ENCODE measurements around the gene L3MBTL4.

The L3MBTL4 gene

DNA sequence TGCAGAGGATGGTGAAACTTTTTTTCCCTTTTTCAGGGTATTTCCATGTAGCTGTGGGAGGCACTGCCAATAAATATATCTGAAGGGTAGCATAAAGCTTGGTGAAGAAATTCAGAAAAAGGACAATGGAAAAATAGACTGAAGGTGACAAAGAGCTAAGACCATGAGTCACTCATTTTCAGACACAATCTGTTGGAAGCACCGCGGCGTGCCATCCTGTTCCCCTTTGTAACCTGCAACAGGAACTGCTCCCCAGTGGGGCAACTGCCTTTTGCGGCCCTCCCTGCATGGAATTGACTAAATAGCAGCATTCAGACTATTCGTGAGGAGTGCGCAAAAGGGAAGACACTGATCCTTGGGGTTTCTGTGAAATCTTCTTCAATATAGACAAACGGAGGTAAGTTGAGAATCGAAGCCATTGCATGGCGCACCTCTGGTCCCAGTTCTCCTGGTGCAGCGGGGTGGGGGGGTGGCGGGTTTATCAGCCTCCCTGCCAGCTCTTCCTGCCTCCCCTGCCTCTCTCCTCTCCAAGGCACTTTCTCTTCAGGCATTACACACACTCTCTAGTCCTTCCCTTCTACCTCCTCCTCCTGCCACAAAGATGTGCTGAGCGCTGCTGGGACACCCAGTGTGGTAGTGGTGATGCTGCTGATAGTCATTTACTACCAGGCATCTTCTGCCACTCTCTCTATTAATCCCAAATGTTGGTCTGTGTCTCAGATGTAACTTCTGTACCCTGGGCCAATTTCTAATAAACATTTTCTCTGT, 393.2 kb downstream of the L3MBTL4 start:
- DNase-seq, result no peak

DNA sequence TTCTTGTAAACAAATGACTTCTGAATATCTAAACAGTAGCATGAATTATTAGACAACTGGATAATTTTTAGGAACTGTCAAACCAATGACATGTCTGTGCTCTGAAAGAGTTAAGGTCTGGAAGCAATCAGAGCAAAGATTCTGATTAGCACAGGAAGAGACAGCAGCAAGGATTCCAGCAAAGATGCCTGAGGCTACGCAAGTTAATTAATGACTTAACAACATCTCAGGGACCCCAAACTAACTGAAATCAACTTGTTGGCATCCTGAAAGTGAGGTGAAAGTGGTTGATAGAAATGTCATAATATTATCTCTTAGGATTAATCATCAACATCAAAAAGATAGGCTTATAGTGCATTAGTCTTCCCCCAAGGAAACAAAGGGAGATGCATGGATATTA, 396.0 kb downstream of the L3MBTL4 start:
- DNase-seq, result no peak

DNA sequence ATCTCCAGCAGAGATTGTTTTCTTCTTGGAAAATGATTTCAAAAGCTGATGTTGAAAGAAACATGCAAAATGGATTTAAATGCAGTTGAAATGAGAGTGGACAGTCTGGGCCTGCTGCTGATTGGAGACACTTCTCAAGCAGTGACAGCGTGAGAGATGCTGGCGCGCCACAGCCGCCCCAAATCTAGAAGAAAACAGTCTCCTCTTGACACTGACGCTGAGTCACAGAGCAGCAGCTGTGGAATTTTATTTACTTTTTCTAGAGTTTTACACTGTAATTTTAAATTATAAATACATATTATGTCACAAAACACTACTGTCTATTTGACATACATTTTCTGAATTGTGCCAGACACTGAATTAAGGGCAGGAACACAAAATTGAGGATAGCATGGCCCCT, 397.5 kb downstream of the L3MBTL4 start:
- DNase-seq, result no peak

DNA sequence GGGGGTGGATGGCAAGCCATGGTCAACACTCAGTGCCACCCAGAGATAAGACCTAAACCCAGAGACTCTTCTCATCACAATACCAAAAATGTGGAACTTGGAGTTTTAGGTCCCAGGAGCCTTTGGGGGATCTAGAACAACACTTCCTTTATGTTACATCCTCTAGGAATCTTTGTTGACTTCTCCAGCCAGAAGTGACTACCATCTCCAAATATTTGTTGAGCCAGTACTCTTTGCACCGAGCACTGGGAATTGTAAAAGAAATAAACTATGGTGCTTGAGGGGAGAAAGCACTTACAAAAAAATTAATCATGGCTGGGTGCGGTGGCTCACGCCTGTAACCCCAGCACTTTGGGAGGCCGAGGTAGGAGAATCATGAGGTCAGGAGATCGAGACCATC, 399.3 kb downstream of the L3MBTL4 start:
- DNase-seq, result no peak

DNA sequence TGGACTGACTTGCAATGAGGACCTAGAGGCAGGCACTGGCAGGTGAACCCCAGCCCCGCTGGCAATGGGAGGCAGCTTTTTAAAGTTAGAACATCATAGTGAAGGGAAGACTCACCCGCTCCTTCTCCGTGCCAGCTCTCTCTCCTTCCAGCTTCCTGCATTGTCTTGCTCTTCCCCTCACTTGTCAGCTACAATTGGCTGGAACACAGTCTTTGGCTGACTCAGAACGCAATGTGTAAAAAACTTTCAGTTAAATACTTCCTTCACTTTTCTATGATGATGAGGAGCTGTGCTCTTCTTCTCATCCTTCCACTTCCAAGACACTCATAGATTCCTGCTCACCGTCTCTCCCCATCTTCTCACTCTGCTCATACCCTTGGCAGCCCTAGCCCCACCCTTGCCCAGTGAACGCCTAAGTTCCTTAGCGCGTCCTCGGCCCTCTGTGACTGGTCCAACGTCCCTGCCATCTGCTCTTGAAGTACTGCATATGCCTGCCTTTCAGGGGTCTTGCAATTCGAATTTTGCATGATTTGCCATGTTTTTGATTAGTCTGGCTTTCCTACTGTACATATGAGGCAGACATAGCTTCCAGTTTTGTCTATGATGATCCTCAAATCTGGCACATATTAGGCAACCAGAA, 401.4 kb downstream of the L3MBTL4 start:
- no peak for DNase-seq

DNA sequence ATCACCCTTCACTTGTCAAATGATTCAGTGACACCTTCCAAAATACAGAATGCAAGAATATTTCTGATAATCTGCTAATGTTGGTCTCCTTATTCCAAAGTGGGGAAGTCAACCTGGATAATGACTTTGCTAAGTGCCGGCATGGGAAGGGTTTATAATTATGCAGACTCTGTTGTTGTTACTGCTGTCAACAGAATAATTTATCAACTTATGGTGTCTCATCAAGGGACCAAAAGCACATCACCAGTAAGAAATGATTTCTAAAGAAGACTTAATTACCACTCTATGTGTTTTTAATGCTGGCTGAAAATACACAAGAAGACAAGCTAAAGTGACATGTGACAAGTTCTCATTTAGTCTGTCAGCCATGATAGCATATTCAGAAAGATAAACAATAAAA, 403.8 kb downstream of the L3MBTL4 start:
- no peak for DNase-seq

DNA sequence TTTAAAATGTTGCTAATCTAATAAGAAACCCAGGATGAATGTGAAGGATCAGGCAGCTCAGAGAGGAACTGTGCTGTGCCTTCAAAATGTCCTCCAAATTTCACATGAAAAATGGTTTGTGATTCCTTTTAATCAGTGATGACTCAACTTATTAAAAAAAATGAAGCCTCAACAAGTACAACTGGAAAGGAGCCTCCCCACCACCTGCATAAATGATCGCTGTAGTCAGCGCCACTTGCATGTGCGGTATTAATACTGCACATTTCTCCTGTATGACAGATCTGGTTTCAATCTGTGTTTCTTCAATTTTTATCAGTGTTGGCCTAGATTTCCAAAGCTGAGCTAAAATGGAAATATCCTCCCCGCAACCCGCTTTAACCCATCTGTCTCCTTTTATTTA, 404.4 kb downstream of the L3MBTL4 start:
- no peak for DNase-seq

DNA sequence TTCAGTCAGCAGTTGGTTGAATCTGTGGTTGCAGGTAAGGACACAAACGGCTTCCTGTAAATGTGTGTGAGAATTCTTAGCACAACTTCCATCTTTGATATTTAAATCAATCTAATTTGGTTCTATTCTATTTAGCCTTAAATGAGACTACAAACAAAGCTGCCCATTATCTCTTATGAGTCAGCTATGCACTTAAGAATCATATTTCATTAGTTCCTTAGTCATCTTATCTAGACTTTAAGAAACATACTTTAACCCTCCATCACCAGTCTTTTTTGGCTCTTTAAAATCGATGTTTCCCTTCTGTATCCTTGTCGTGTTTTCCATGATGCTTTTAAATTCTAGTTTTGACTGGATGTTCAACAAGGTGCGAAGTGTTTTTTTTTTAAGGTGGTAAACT, 405.0 kb downstream of the L3MBTL4 start:
- DNase-seq, result no peak

DNA sequence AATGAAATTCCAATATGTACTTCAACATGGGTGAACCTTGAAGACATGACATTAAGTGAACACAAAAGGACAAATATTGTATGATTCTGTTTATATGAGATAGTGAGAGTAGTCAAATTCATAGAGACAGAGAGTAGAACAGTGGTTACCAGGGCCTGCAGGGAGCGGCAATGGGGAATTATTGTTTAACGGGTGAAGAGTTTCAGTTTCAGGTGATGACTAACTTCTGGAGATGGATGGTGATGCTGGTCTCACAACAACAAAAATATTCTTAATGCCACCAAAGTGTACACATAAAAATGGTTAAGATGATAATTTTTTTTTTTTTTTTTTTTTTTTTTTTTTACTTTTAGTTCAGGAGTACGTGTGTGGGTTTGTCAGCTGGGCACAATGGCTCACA, 410.0 kb downstream of the L3MBTL4 start:
- no peak for DNase-seq

DNA sequence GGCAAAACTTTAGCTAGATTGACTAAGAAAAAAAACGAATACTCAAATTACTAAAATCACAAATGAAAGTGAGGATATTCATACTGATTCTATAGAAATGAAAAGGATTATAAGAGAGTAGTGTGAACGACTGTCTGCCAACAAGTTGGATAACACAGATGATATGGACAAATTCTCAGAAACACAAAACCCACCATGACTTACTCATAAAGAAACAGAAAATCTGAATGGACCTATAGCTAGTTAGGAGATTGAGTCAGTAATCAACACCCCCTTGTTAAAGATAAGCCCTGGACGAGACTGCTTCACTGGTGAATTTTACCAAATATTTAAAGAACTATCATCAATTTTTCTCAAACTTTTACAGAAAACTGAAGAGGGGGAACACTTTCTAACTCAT, 410.6 kb downstream of the L3MBTL4 start:
- DNase-seq, result no peak

DNA sequence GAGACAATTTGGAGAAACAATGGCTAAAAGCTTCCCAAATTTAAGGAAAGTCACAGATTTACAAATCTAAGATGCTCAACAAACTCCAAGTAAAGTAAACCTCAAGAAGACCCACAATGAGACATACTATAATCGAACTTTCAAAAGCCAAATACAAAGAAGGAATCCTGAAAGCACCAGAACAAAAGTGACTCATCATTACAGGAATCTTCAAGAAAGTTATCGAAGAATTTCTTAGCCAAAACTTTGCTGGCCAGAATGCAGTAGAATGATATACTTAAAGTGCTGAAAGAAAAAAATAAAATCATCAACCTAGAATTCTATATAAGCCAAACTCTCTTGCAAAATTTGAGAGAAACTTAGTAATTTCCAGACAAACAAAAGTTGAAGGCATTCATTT, 412.8 kb downstream of the L3MBTL4 start:
- DNase-seq, result no peak

DNA sequence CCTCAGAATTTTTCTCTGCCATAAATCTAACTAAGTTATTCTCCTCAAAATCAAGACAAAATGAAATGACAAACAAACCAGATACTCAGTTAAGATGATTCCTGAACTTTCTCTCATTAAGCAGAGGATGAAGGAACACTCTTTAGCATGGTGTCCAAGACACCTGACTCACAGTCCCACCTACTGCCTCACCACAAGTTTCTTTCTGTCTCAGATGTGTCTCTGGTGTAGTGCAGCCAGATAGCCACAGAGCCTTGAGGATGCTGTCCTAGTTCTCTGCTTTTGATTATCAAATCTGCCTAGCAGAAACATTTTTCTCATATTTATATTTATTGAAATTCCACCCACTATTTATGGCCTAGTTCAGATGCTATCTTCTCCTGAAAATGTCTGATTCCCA, 415.8 kb downstream of the L3MBTL4 start:
- no peak for DNase-seq

DNA sequence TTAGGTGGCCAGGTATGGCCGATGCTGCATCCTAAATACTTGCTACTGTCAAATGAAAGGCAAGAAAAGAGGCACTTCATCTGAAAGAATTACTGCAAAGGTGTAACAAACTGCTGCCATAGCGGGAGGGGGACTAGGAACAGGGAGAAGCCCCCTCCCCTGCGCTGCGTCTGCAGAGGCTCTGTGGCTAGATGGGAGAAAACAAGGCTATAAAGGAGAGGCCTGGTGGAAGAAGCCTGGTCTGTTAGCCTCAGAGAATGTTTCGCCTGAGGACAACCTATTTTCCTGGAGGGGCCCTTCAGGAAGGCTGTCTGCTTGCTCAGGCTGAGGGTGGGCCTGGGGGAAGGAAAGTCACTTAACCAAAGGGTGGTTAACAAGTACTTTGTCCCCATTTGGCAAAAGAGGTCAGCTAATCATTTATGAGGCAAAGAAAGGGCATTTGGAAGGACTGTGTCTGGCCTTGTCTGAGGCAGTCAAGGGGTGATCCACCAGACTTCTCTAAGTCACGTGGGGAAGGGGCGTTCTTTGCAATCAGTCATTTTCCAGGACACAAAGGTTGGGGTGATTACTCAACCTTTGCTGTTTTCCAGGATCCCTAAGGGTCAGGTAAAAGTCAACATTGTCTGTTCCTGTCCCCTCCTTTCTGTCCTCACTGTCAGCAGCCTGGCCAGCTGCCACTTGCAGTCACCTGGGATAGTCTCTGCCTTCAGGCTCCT, 416.4 kb downstream of the L3MBTL4 start:
- no peak for DNase-seq

DNA sequence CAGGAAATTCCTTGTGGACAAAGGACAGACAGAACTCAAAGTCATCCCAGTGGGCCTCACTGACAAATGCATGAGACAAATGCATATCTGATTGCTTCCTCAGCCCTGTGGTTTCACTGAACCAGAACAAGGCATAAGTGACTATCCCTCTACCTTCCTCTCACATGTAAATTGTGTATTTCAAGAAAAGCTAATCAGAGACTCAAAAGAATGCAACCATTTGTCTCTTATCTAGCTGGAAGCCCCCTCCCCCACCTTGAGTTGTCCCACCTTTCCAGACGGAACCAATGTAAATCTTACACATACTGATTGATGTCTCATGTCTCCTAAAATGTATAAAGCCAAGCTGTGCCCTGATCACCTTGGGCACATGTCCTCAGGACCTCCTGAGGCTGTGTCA, 417.4 kb downstream of the L3MBTL4 start:
- DNase-seq, result no peak

DNA sequence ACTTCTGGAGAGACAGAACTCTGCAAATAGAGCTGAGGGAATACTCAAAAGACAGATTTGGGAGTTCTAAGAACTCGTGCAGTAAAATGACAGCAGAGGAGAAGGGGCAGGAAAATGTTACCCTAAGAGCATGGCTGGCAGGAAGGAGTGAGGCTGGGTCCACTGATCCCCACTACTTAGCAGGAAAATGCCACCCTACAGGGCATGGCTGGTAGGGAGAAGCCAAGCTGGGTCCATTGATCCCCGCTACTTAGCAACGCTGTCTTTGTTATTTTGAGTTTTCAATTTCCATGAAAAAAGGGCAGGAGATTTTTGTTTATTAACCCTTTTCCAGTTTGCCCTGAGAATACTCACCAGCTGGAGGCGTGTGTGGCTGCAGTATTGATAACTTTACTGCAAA, 419.1 kb downstream of the L3MBTL4 start:
- DNase-seq, result no peak

DNA sequence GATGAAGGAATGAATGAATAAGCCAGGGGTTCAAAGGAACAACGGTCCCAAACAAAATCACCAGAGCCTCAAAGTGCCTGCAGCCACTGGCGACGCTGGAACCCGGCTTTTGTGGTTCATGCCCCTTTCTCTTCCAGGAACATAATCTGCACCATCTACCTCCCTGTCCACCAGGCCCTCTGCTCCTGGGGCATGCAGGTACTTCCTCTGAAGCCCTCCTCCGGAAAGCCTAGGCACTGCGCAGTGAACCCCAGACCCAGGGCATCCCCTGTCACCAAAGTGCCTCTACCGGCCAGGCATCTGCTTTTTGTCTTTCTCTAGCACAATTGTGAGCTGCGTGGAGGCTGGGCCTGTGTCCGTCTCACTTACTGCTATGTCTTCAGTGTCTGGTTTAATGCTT, 420.8 kb downstream of the L3MBTL4 start:
- no peak for DNase-seq

DNA sequence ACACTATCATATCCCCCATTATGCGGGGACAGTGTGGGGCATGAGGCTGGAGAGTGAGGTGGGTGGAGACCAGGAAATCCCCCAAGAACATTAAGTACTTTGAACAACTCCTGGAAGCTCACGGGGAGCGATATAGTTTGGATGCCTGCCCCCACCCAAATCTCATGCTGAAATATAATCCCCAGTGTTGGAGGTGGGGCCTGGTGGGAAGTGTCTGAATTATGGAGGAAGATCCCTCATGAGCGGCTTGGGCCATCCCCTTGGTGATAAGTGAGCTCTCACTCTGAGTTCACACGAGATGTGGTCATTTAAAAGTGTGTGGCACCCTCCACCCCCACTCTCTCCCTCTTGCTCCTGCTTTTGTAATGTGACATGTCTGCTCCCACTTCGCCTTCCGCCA, 422.3 kb downstream of the L3MBTL4 start:
- no peak for DNase-seq

DNA sequence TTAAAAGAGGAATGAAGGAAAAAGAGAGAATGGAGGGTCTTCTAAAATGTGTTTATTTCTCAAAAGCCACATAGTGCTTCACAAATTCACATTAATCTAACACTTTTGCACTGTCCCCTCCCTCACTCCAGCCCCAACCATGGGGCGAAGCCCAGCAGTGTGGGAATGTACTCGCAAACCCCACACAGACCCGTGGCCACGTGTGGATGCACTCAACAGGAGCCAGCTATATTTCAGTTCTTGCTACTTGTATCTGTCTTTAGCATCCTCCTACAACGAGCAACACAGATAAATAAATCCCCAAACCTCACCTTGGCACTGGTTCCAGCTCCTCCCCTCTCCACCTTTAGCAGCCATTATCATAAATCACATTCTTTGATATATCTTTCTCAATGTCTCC, 427.5 kb downstream of the L3MBTL4 start:
- no peak for DNase-seq

DNA sequence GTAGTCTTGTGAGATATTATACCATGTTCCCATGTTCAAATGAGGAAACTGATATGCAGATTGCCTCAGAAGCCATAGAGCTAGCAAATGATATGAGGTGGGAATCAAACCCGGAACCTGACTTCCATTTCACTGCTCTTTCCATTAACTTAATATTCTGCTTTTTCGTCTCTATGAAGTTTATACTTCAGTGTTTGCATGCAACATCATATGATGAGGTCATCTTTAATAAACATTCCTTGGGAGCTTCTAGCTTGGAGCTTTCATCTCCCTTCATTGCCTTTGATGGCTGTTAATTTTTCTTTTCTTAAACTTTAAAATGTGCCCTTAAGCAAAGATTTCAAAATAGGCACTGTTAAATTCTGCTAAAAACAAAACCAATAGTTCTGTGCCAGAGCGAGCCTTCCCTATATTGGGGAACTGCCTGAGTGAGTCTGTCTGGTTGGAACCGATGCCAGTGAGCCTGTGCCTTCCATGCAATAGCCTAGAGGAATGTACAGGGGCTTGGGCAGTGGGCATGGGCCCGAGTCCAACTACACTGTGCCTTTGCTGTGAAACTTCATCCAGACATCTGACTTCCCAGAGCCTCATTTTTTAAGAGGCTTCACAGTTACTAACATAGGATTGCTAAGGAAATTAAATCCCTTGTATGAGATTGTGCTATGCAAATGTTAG, 428.3 kb downstream of the L3MBTL4 start:
- no peak for DNase-seq

DNA sequence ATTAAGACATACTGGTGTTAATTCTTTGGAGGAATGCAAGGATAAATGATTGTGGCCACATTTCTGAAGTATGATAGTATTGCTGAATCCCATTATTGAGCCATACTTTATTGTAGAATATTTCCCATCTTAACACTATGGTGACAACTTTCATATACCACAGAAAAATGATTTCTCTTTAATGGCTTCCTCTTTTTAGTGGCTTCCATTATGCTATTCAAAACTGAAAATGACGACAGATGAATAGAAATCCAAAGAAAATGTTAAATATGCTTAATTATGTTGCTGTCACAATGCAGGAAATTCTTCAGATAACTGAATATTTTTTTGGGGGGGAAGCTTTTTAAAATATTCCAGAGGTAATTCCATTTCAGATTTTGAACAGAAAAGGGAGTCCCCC, 430.5 kb downstream of the L3MBTL4 start:
- DNase-seq, result no peak

DNA sequence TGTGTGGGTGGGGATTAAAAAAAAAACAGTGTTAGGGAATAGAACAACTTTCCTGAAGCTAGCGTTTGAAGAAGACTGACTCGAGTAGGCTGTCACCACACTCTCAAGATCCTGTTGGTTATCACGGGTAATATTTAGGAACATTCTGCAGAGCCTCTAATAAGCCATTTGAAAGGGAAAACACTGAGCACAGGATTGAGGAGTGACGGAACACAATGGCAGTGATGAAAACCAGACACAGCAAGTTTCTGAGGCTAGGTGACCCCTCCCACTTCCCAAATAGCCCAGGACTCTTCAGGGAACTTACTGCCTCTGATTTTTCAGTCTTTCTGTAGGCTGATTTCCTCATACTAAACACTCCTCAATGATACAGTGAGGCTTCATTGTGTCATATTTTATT, 431.2 kb downstream of the L3MBTL4 start:
- no peak for DNase-seq

DNA sequence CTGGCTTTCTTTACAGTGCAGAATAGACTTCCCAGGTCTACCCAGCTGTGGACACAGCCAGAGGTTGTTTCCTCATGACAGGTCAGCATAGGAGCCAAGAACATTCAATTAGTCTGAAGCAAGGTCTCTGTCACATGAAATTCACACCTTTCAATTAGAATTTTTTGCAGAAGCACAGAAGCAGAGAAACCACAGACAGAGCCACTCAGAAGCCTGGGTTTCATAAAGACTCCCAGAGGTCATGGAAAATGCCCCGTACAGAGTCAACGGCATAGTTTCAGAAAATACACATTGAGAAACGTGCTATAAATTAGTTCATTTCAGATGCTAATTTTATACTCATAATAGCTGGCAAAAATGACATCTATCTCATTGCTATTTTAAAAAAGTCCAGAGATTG, 432.4 kb downstream of the L3MBTL4 start:
- no peak for DNase-seq

DNA sequence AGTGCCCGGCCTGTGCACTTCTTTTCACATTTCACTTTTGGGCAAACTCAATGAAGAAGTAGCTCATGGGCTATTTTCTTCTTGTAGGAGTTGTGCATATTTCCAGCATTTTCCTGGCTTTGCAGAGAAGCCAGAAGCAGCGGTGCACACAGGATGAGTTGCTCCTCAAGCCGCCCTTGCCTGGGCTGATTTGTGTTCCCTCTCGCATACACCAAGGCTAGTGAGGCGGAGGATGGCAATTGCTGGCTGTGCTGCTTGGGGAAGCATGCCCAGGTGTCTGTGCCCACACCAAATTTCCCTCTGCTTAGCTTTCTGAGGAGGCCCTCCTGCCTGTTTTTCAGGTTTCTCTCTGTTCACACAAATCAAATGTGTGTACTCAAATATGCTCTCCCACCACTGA, 434.0 kb downstream of the L3MBTL4 start:
- DNase-seq, result no peak

DNA sequence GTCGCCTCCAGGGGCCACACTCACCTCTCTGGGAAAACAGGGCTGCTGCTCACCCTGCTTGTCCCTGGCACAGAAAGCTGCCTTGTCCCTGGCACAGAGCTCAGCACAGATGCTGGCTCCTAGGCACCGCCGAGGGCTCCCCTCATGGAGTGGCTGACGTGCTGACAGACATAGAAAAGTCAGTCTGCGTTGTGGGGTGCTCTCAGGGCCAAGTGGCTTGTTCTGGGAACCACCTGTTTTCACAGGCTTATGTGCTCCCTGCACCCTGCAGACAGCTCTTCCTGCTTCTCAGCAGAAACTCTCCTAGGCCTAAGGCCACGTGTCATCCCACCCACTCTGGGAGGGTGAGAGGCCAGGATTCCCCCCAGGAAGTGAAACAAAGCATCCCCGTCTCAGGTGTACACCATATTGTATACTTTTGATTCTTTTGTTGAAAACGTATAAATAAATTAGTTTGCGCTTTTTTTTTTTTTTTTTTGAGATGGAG, 434.7 kb downstream of the L3MBTL4 start:
- DNase-seq, result no peak
